NCI-H2171 treated with DMSO at 0.1 percent for 48 hours (cell line): ENCODE measurements around the gene HCFC1.

Experiments
- DNase-seq: peaks from one replicate; lab custom pipeline; 2025; lab: John Stamatoyannopoulos, UW

The HCFC1 gene

DNA sequence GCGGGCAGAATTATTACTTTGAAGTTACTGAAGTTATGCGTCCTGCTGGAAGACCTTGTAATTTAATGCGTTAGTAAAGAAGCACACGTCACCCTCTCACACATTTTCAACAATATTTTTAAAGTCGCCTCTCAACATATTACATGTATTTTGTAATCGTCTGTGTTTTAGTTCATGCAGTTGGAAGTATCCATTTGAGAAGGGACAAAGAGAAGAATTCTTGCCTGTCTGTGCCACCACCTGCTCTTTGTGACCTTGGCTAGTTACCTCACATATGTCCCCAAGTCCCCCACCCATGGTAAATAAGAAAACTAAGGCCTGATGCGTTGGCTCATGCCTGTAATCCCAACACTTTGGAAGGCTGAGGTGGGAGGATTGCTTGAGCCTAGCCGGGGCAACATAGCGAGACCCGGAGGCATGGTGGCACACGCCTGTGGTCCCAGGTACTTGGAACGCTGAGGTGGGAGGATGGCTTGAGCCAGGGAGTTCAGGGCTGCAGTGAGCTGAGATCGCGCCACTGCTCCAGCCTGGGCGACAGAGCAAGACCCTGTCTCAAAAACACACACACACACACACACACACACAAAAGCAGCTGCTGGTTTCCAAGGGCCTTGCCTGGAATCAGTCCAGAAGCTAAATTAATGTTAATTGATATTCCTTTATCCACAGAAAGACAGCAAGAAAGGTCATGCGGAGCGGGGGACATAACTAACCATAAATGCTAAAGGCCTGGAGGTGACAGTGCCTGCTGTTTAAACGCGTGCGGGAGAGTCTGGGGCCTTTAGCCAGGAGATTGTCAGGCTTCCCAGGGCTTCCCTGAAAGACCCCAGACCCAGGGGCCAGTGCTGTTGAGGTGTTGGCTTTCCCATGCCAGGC lies 1.7 kb upstream of the HCFC1 start:
- DNase-seq: peak; percentile 45

DNA sequence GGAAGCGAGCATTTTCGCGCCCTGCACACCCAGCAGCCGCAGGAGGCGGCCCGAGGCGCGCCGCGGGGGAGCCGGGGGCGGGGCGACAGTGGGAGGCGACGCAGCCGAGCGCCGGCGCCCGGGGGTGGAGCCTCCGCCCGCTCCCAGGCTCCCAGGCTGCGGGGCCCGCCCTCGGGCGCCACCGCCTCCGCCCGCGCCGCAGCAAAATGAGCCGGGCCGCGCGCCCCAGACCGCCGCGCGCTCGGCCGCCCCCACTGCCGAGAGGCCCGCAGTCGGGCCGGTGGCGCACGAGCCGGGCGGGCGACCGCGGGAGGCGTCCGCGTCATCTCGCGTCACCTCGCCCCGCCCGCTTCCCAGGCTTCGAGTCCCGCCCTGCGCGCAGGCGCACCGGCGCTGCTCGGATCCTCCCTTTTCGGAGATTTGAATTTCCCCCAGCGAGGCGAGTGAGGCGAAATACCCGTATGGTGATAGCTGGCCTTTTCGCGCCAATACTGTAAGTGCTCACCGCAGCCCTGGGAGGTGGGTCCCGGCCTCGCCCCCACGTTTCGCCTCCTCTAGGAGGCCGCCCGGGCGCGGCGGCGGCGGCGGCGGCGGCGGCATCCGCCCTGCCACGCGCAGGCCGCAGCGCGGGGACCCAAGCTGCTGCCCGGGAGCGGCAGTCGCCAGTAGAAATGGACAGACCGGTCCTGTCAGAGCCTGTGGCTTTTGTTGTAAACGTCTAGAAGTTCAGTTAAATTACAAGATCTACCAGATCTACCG lies 929 bp upstream of the HCFC1 start, which contains the start of gene TMEM187:
Gene TMEM187 (plus strand): TSS at position 387 of the 759 bp plus-strand sequence. CDS start 9,309 bp downstream, outside the sequence.
- peak; percentile 88 for DNase-seq

DNA sequence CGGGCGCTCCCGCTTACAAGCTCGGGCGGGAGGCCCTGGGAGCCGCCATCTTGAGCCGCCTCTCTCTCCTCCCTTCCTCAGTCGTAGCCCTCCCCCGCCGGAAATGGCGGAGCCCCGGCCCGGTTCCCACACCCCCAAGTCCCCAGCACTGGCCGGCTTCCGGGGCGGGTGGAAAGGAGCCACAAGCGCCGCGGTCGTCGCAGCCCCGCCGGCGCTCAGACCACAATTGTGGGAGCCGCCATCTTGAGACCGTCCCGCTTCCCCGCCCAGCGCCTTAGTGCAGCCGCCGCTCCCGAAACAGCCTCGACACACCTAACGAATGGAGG lies 531 bp downstream of the HCFC1 start:
- DNase-seq: peak; percentile 67

DNA sequence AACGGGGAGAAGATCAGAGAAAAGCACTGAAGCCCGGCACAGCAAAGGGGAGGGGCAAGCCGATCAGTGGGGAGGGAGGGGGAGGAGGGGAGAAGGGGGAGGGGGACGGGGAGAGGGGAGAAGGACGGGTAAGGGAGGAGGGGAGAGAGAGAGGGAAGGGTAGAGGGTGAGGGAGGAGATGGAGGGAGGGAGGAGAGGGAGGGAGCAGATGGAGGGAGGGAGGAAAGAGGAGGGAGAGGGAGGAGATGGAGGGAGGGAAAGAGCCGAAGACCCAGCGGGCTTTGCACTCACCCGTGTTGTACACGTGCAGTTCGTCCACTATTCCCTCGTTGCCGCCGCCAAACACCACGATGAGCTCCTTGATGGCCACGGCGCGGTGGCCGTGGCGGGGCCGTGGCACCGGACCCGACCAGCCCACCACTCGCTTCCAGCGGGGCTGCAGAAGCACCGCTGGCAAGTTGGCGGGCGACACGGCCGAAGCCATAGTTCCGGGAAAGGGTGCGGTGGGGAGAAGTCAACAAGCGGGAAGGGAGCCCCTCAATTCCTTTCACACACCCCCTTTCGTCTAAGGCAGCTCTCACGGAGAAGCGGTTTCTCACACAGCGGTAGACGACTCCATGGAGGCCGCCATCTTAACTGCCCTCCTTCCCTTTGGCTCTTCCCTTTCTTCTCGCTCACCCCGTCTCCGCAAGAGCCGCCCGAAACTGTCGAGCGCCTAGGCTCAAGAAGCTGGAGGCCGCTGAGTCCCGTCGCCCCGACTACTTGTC lies 1.1 kb downstream of the HCFC1 start:
- peak; percentile 43 for DNase-seq

DNA sequence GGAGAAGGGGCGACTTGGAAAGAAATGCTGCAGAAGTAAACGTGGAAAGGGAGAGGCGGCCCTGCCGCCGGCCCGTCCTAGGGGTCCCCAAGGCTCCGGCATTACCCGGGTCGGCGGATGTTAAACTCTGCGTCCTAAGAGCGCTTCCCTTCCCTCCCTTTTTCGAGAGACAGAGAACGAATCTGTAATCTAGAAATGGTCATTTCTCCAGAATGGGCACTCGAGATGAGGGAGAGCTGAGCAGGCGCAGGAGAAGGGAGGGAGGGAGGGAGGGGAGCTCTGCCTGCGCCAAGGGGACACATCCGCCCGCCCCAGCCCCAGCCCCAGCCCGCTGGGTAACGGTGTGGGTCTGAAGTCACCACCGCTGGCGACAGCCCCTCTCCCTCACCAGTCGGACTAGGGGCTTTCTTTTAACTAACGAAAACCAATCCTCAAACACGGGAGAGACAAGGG lies 1.7 kb downstream of the HCFC1 start:
- DNase-seq: no peak

DNA sequence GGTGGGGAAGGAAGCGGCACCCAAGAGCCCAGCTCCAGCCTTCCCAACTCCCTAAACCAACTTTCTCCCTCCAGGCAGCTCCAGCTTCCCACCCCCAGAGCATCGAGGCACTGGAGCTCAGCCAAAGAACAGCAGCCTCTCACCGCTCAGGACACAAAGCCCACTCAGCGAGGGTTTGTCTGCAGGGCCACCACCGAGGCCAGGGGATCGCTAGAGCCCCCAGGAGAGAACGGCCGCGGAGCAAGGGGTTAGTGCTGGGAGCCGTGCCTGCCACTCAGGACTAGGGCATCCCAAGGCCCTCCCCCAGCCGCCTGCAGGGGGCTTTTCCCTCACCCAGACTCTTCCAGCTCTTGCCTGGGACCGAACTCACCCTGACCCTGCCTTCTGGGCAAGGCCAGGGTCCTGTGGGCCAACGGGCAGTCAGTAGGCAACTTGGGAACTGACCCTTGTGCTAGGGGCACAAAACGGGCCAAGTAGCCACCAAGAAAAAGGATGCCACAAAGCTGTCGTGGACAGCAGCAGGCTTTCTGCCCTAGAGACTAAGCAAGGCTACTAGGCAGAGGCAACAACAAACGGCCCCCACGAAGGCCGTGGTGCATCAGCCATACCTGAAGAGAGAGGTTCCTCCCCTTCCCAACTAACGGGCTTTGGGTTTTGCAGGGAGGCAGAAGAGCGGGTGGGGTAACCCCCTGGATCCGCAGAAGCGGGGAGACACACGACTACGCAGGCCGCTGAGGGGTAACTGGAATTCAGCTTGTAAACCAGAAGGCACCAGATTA lies 2.3 kb downstream of the HCFC1 start:
- no peak for DNase-seq

DNA sequence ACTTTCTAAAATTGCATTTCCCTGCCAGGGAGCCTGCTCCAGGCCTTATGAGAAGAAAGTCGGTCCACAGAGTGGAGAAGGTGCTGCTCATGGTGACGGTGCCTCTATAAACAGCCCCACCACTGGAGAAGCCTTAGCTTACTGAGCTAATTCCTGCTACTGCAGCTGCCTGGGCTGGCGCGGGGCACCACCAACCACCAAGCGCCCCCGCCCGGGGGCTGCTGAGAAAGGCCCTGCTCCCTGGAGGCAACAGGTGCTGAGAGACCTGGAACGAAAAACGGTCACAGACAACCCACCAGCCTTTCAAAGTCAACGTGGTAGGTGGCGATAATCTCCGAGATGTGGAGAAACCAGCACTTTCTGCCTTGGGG lies 2.9 kb downstream of the HCFC1 start:
- DNase-seq: no peak

DNA sequence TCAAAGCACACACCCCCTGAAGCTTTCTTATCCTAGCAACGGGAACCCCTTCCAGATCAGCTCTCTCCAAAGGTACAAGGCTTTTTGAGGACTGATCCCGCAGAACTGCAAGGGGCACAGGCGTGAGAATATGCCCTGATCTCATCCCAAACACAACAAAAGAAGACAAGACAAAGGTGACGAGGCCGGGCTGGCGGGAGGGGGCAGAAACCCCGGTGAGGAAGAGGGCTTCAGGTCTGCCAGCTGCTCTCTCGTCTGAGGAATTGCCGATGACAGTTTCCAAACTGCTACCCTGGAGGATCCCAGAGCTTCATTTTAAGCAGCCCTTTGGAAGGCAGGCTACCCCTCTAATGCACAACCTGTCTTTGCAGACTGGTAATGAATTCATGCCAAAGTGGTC lies 3.4 kb downstream of the HCFC1 start:
- DNase-seq: peak; percentile 27

DNA sequence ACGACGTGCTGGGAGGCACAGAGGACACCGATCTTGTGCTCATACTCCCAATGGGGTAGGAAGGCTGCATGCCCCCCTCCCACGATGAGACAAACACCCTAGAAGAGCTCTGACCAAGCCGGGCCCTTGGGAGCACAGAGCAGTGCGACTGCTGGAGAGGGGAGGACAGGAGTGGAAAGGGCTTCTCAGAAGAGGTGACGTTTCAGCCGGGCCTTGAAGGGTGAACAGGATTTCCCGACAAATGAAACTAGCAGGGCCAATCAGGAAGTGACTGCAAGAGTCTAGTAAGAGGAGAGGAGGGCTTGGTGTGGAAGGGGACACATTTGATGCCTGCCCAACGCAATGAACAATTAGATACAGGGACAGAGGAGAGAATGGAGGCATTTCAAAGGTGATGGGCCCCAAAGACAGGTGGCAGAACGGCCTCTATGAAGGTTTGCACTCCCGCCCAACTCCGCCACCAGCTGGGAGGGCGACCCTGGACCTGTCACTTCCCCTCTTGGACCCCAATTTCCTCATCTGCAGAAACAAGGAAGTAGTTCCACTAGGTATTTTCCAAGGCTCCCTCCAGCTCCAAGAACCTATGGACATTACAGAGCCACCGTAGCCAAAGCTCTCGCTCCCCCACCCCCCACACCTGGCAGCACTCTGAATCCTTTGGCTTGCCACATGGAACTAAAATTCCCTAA lies 3.9 kb downstream of the HCFC1 start:
- DNase-seq: no peak

DNA sequence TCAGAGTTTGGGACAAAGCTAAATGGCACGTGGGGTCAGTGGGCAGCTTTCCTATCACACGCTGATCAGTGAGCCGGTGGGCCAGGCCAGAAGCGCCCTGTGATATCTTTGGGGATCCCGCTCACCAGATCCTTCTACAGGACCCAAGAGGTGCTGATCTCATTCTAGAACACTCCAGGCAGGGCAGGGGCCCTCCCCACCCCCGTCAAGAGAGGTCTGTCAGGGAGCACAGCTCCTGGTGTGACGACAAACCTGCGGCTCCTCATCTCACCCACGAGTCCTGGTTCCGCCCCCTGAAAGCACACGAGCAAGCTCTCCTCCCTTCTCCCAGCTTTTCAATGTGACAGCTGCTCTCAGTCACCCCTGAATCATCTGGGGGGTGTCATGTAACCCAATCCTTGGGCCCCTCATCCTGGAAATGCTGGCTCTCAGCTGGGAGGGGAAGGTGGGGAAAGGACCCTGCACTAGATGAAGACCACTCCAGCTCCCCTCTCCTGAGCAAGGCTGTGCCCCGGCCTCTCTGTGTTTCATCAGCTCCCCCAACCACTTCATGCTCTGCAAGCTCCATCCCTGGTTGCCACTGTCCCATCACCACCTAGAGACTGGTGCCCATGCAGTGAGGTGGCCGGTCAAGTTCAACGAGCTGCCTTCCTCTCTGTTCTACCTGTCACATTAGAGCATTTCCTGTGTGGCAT lies 4.6 kb downstream of the HCFC1 start:
- DNase-seq: no peak

DNA sequence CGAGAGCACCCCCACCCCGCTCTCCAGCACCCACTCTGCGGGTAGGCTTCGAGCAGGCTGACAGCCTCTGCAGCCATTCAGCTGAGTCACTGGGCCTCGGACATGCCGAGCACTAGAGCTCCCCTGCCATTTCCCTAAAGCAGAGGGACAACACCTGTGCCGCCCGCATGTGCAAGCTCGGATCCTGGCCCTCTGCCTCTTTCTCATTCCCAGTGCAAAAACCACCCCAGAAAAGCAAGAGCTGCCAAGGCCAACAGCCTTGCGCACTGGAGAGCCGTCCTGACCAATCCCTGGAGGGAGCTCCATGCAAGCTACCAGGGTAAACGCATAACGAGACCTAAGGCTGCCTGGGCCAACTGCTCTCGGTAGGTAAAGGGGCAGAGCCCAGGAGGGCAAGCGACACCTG lies 5.3 kb downstream of the HCFC1 start:
- DNase-seq: no peak

DNA sequence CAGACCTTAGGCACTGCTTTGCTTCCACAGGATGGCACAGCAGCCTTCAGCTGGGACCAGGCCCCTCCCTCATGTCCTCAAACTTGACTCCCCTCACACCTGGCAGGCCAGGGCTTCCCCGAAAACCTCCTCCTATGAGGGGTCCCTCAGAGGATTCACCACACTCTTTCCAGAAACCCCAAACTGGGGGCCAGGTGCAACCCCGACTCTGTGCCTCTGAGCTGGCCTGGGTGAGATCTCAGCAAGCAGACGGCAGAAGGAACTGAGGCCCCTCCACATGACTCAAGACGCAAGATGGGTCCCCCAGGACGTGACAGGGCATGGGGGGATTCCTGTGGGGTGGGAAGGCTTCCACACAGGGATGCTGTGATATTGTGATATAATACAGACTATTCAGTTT lies 6.2 kb downstream of the HCFC1 start:
- no peak for DNase-seq

DNA sequence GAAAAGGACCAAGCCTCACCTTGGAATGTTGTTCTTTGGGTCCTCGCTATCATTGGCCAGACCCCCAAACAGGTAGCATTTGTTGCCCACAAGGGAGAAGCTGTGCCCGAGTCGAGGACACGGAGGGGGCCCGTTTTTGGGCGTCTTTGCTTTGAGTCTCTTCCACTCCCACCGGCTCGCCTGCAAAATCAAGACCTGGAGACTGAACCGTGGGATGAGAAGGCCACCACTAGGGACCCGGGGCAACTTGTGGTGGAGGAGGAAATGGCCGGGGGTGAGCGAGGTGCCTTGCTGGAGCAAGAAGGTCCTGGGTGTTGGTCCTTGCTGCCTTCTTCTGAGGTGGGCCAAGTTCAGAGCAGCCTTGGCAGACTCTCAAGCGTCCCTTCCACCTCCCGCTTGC lies 7.5 kb downstream of the HCFC1 start:
- no peak for DNase-seq

DNA sequence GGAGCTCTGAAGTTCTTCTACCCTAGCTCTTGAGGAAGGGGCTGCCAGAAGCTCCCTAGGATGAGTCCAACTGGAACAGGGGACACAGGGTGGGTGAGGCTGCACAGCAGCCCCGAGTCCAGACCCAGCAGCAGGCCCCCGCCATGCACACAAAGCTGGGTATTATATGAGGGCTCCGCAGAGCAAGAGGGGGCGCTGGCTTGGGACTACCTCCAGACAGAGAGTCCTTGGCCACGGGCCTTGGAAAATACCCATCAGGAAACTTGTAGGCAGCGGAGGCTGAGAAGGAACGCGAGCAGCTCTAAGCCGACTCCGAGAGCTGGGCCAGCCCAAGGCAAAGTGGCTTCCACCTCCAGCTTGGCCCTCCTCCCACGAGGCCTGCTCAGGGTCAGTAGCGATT lies 8.1 kb downstream of the HCFC1 start:
- no peak for DNase-seq

DNA sequence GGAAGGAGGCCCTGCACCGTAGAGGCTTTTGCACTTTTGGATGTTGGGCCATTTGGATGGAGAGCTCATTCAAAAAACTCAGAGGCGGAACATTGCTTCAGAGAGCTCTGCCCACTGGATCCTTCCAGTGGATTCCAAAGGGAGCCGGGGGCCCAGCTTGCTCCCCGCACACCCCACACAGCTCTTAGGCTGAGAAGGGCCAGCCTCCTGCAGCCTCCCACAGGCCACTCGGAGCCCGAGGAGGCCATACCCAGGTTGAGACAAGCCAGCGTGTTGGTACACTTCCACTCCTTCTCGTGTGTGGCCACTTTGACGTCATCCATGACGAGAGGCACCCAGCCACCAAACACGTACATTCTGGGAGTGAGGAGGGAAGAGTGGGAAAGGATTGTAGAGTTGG lies 10.3 kb downstream of the HCFC1 start:
- no peak for DNase-seq

DNA sequence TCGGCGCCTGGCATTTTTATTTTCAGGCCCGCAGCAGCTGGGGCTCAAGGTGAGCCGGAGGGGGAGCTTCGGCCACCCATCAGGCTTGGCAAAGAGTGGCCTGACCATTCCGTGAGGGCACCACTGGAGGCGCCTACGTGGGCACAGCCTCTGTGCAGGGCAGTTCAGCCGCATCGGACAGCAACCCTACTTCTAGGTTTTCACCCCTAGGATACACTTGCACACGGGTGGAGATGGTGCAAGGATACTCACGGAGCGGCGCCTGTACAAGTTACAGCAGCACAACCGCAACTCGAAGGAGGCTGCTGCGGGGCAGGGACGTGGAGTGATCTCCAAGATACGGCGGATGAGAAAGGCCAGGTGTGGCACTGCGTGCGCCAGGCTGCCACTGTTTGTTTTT lies 10.8 kb downstream of the HCFC1 start:
- no peak for DNase-seq

DNA sequence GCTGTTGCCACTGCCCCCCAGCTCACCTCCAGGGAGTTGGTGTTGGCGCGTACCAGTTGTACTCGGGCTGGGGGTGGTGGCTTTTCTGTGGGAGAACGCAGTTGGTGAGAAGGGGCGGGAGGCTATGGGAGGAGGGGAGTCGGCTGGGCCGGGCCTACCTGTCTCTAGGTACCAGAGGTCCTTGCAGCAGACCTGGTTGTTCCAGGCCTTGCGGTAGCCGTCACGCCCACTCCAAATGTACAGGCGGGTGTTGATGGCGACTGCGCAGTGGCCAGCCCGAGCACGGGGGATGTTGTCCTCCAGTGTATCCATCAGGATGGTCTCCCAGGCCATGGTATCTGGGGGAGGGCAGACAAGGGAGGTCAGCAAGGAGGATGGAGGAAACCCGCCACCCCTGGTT lies 11.5 kb downstream of the HCFC1 start:
- DNase-seq: no peak

DNA sequence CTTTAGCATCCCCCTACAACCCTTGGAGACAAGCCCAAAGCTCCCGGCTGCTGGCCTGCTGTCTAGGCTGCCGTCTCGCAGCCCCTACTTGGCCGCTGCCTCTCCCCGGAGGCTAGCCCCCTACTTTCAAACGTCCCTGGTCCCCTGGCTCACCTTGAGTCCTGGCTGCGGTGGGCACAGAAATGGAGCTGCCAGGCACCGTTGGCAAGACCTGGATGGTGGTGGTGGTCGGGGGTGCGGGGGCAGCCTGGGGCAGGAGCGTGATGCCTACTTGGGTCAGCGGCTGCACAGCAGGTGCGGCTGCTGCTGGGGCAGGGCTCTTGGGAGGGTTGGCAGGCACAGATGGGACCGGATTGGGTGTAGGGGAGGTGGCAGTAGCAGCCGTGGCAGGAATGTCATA lies 12.0 kb downstream of the HCFC1 start:
- DNase-seq: no peak

DNA sequence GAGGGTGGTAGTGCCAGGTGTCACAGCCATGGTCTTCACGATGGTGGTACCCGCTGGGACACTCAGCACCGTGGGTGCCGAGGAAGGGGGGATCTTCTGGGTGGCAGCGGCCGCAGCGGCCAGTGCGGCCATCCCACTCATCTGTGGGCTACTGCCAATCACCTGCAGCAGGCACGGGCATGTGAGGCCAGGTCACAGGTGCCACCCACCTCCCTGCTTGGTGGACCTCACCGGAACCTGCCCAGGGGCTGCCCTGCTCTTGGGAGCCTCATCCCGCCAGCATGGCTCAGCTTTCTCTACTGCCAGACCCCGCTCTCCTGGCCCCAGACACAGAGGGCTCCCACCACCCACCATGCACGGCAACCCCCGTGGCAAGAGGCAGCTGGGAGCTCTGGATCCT lies 13.0 kb downstream of the HCFC1 start:
- DNase-seq: no peak

DNA sequence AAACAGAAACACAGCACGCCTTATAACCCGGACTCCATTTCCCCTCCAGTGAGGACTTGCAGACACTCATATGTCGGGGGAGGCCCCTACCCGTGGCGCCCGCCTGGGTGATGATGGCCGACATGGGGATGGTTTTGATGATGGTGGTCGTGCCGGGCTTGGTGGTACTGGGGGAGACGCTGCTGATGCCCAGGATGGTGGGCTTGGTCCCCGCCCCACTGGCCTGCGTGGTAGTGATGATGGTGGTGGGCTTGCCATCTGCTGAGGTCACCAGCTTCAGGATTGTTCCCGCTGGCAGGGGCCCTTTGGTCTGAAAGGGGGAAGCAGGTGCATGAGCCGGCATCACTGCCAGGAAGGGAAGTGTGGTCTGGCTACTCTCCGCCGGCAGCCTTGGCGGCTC lies 14.4 kb downstream of the HCFC1 start:
- no peak for DNase-seq
